ENCODE measurements around the gene SLC25A15. TPM values are rescaled to one million over a fixed set of nuclear protein-coding genes. Genes with fewer than 3 reads are reported as not detected.

SLC25A15 gene
- total RNA-seq, 1 donor from 2014 or later = 5.8 TPM

DNA sequence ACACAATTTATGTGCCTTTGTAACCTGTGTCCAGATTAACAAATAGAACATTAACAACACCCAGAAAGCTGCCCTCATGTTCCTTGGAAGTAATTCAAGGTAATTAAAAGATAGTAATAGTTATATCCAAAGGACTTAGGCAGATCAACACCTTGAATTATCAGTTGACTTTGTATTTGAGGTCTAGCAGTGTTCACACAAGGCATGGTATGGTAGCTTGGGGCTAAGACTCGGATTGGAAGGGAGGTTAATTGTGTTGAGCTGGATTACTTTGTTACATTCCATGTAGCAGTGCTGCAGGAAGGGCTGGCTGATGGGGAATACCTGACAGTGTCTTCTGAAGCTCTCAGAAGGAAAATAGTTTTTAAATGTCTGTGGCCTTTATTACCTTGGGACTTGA is 16.8 kb downstream of the SLC25A15 start:
- no peak overlapping the region for H3K4me3 ChIP-seq
- H3K27me3 ChIP-seq = no peaks in the 10 kb centered on the region
- no peaks in the 10 kb centered on the region for H3K9me3 ChIP-seq
- no peak for TF ChIP-seq CTCF (IDR thresholded peaks at IDR 0.05)
- DNase-seq (no peak), ATAC-seq (no peak)
- intact Hi-C loops (cut with DNase I) = no loop called here
- no peak overlapping the region for H3K27ac ChIP-seq
- H3K36me3 ChIP-seq = peaks cover 31% of the 10 kb centered on the region
- no peaks in the 10 kb centered on the region for H3K4me1 ChIP-seq

DNA sequence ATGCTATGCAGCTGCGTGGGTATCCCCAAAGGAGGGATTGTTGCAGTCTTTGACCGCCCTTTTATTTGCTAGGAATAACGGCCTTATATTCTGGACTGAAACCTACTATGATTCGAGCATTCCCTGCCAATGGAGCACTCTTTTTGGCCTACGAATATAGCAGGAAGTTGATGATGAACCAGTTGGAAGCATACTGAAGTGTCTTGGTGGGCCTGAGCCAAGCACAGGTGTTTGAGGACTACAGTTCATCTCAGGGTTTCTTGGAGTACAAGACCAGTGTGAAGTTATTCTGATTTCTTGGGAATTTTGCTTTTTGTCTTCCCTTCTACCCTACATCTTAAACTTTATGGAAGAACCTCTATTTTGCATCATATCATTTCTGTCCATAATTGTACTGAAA is 20.1 kb downstream of the SLC25A15 start:
- no peak for DNase-seq
- no peak overlapping the region for H3K27ac ChIP-seq
- no peaks in the 10 kb centered on the region for H3K9me3 ChIP-seq
- intact Hi-C loops (cut with DNase I) = no loop called here
- TF ChIP-seq CTCF (IDR thresholded peaks at IDR 0.05) = no peak
- ATAC-seq = no peak
- no peaks in the 10 kb centered on the region for H3K27me3 ChIP-seq
- no peak overlapping the region for H3K4me3 ChIP-seq
- peaks cover 31% of the 10 kb centered on the region for H3K36me3 ChIP-seq
- H3K4me1 ChIP-seq = no peaks in the 10 kb centered on the region

DNA sequence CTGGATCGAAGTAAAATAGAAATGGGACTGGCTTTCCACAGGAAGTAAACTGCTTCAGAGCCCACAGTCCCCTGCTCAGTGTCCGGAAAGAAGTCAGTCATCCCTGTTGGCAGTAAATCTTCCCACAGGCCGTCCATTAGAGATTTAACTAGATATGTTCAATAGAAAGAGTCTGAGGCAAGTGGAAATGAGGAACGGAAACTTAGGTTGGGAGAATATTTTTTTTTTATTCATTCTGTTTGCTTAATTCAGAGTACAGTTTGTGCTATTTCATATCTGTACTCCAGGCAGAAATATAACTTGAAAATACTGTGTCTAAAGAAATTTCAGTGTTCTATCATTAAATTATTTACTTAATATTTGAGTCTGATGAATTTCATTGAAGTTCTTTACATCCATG is 22.7 kb downstream of the SLC25A15 start:
- H3K36me3 ChIP-seq = peaks cover 24% of the 10 kb centered on the region
- no peaks in the 10 kb centered on the region for H3K9me3 ChIP-seq
- no peak for ATAC-seq
- intact Hi-C loops (cut with DNase I) = no loop called here
- no peak overlapping the region for H3K27ac ChIP-seq
- no peaks in the 10 kb centered on the region for H3K27me3 ChIP-seq
- H3K4me3 ChIP-seq = no peak overlapping the region
- no peak for DNase-seq
- TF ChIP-seq CTCF (IDR thresholded peaks at IDR 0.05) = no peak
- H3K4me1 ChIP-seq = no peaks in the 10 kb centered on the region

DNA sequence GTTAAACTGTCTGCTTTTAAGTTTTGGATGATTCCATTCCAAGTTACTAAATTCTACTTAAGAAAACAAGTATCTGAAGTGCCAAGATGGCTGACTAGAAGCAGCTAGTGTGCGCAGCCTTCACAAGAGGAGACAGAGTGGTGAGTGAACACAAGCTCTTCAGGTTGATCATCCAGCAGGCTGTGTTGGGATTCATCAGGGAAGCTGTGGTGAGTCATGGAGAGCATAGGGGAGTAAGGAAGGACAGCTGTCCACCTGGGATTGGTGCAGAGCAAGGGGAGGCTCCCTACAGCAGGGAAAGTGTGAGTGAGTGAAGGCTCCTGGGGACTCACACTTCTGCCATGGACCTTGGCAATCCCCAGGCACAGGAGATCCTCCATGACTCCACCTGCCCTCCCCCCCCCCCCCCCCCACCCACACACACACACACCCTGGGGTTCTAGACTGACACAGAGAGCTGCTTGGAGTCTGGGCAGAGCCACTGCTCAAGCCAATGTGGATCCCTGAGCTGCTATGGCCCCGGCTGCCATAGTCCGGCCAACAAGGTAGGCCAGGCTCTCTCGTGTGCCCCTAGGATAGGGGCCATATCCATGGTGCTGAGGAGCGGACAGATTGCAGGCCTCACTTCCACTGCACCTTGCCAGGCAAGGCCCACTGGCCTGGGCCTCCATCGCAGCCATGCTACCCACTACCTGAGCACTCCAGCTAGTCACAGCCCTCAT is 23.5 kb downstream of the SLC25A15 start:
- Histone ChIP-seq H3K27me3 (no peaks in the 10 kb centered on the region), H3K9me3 (no peaks in the 10 kb centered on the region), H3K36me3 (peaks cover 16% of the 10 kb centered on the region), H3K27ac (no peak overlapping the region), H3K4me3 (no peak overlapping the region), H3K4me1 (no peaks in the 10 kb centered on the region)
- TF ChIP-seq CTCF (IDR thresholded peaks at IDR 0.05) = no peak
- intact Hi-C loops (cut with DNase I) = no loop called here
- DNase-seq (no peak), ATAC-seq (peak; percentile 10)

GRCh38 chr13:40813667-40814454 is 24.4 kb downstream of the SLC25A15 start:
- peak; percentile 88 for ATAC-seq

More at GRCh38 chr13:40813667-40814454, 24.4 kb downstream of the SLC25A15 start:
- Histone ChIP-seq H3K27ac (no peak overlapping the region), H3K36me3 (peaks cover 16% of the 10 kb centered on the region), H3K9me3 (no peaks in the 10 kb centered on the region), H3K27me3 (no peaks in the 10 kb centered on the region), H3K4me3 (no peak overlapping the region), H3K4me1 (no peaks in the 10 kb centered on the region)
- TF ChIP-seq CTCF (IDR thresholded peaks at IDR 0.05) = peak; percentile 61
- intact Hi-C loops (cut with DNase I) = no loop called here
- DNase-seq = no peak
